ENCODE data around the gene GNAT3.

The GNAT3 gene

GRCh38 chr7:80511964-80512363 lies at the start of gene GNAT3:
Gene GNAT3 (minus strand): TSS chr7:80512064. CDS start chr7:80511926, 138 bp downstream.
- H3K4me3 ChIP-seq (ENCODE audit: low read length): no peak within 1 kb of the TSS
- H3K9ac ChIP-seq (ENCODE audit: low read depth, low read length): no peak within 1 kb of the TSS
- no peaks in the 10 kb centered on the region for H3K27me3 ChIP-seq (ENCODE audit: insufficient read depth, low read length)
- H3K27ac ChIP-seq (ENCODE audit: low read length): no peak within 1 kb of the TSS
- no peaks in the 10 kb centered on the region for H3K4me1 ChIP-seq (ENCODE audit: insufficient read depth, low read length)
- H3K36me3 ChIP-seq (ENCODE audit: insufficient read depth, low read depth, low read length): no peaks in the 10 kb centered on the region
- no peaks in the 10 kb centered on the region for H3K9me3 ChIP-seq (ENCODE audit: insufficient read depth, low read depth, low read length)

GRCh38 chr7:80558116-80558515 lies 46.3 kb upstream of the GNAT3 start:
- no peak overlapping the region for H3K4me3 ChIP-seq (ENCODE audit: low read length)
- no peaks in the 10 kb centered on the region for H3K36me3 ChIP-seq (ENCODE audit: insufficient read depth, low read depth, low read length)
- peaks cover 6% of the 10 kb centered on the region; the same call in 1 of the 2 replicates for H3K9me3 ChIP-seq (ENCODE audit: insufficient read depth, low read depth, low read length)
- H3K4me1 ChIP-seq (ENCODE audit: insufficient read depth, low read length): no peaks in the 10 kb centered on the region
- no peaks in the 10 kb centered on the region for H3K27me3 ChIP-seq (ENCODE audit: insufficient read depth, low read length)
- H3K27ac ChIP-seq (ENCODE audit: low read length): no peak overlapping the region
- no peak overlapping the region for H3K9ac ChIP-seq (ENCODE audit: low read depth, low read length)

GRCh38 chr7:80552031-80552694 lies 40.3 kb upstream of the GNAT3 start:
- Histone ChIP-seq H3K27ac (ENCODE audit: low read length) (no peak overlapping the region), H3K9ac (ENCODE audit: low read depth, low read length) (no peak overlapping the region), H3K36me3 (ENCODE audit: insufficient read depth, low read depth, low read length) (no peaks in the 10 kb centered on the region)

GRCh38 chr7:80550005-80550404 lies 38.1 kb upstream of the GNAT3 start:
- no peaks in the 10 kb centered on the region for H3K27me3 ChIP-seq (ENCODE audit: insufficient read depth, low read length)
- H3K9ac ChIP-seq (ENCODE audit: low read depth, low read length): no peak overlapping the region
- no peaks in the 10 kb centered on the region for H3K4me1 ChIP-seq (ENCODE audit: insufficient read depth, low read length)
- no peaks in the 10 kb centered on the region for H3K36me3 ChIP-seq (ENCODE audit: insufficient read depth, low read depth, low read length)
- no peaks in the 10 kb centered on the region for H3K9me3 ChIP-seq (ENCODE audit: insufficient read depth, low read depth, low read length)
- H3K27ac ChIP-seq (ENCODE audit: low read length): no peak overlapping the region
- H3K4me3 ChIP-seq (ENCODE audit: low read length): no peak overlapping the region

More at GRCh38 chr7:80552031-80552694, 40.3 kb upstream of the GNAT3 start:
- Histone ChIP-seq H3K4me3 (ENCODE audit: low read length) (no peak overlapping the region), H3K27me3 (ENCODE audit: insufficient read depth, low read length) (no peaks in the 10 kb centered on the region), H3K9me3 (ENCODE audit: insufficient read depth, low read depth, low read length) (no peaks in the 10 kb centered on the region), H3K4me1 (ENCODE audit: insufficient read depth, low read length) (no peaks in the 10 kb centered on the region)

- Histone ChIP-seq H3K27ac (ENCODE audit: low read length) (no peak overlapping the region), H3K4me1 (ENCODE audit: insufficient read depth, low read length) (no peaks in the 10 kb centered on the region), H3K27me3 (ENCODE audit: insufficient read depth, low read length) (no peaks in the 10 kb centered on the region), H3K9me3 (ENCODE audit: insufficient read depth, low read depth, low read length) (peaks cover 5% of the 10 kb centered on the region; the same call in 1 of the 2 replicates), H3K9ac (ENCODE audit: low read depth, low read length) (no peak overlapping the region), H3K36me3 (ENCODE audit: insufficient read depth, low read depth, low read length) (no peaks in the 10 kb centered on the region), H3K4me3 (ENCODE audit: low read length) (no peak overlapping the region)
Measured at GRCh38 chr7:80548840-80549530, 37.1 kb upstream of the GNAT3 start.

- no peak overlapping the region for H3K4me3 ChIP-seq (ENCODE audit: low read length)
- no peaks in the 10 kb centered on the region for H3K27me3 ChIP-seq (ENCODE audit: insufficient read depth, low read length)
- H3K27ac ChIP-seq (ENCODE audit: low read length): no peak overlapping the region
- peaks cover 7% of the 10 kb centered on the region; the same call in 1 of the 2 replicates for H3K9me3 ChIP-seq (ENCODE audit: insufficient read depth, low read depth, low read length)
- no peak overlapping the region for H3K9ac ChIP-seq (ENCODE audit: low read depth, low read length)
- H3K4me1 ChIP-seq (ENCODE audit: insufficient read depth, low read length): no peaks in the 10 kb centered on the region
- H3K36me3 ChIP-seq (ENCODE audit: insufficient read depth, low read depth, low read length): no peaks in the 10 kb centered on the region
Measured at GRCh38 chr7:80542398-80542797, 30.5 kb upstream of the GNAT3 start.

GRCh38 chr7:80540836-80541235 lies 29.0 kb upstream of the GNAT3 start:
- no peak overlapping the region for H3K27ac ChIP-seq (ENCODE audit: low read length)
- H3K36me3 ChIP-seq (ENCODE audit: insufficient read depth, low read depth, low read length): no peaks in the 10 kb centered on the region

GRCh38 chr7:80537091-80537490 lies 25.2 kb upstream of the GNAT3 start:
- no peak overlapping the region for H3K4me3 ChIP-seq (ENCODE audit: low read length)

More at GRCh38 chr7:80540836-80541235, 29.0 kb upstream of the GNAT3 start:
- Histone ChIP-seq H3K4me3 (ENCODE audit: low read length) (no peak overlapping the region), H3K9ac (ENCODE audit: low read depth, low read length) (no peak overlapping the region), H3K27me3 (ENCODE audit: insufficient read depth, low read length) (no peaks in the 10 kb centered on the region), H3K4me1 (ENCODE audit: insufficient read depth, low read length) (no peaks in the 10 kb centered on the region), H3K9me3 (ENCODE audit: insufficient read depth, low read depth, low read length) (peaks cover 7% of the 10 kb centered on the region; the same call in 1 of the 2 replicates)

GRCh38 chr7:80536426-80536825 lies 24.6 kb upstream of the GNAT3 start:
- H3K4me3 ChIP-seq (ENCODE audit: low read length): no peak overlapping the region
- no peaks in the 10 kb centered on the region for H3K36me3 ChIP-seq (ENCODE audit: insufficient read depth, low read depth, low read length)
- H3K9me3 ChIP-seq (ENCODE audit: insufficient read depth, low read depth, low read length): no peaks in the 10 kb centered on the region
- no peak overlapping the region for H3K27ac ChIP-seq (ENCODE audit: low read length)
- H3K27me3 ChIP-seq (ENCODE audit: insufficient read depth, low read length): no peaks in the 10 kb centered on the region
- no peak overlapping the region for H3K9ac ChIP-seq (ENCODE audit: low read depth, low read length)
- H3K4me1 ChIP-seq (ENCODE audit: insufficient read depth, low read length): no peaks in the 10 kb centered on the region

More at GRCh38 chr7:80537091-80537490, 25.2 kb upstream of the GNAT3 start:
- H3K27me3 ChIP-seq (ENCODE audit: insufficient read depth, low read length): no peaks in the 10 kb centered on the region
- H3K27ac ChIP-seq (ENCODE audit: low read length): no peak overlapping the region
- no peaks in the 10 kb centered on the region for H3K4me1 ChIP-seq (ENCODE audit: insufficient read depth, low read length)
- no peaks in the 10 kb centered on the region for H3K36me3 ChIP-seq (ENCODE audit: insufficient read depth, low read depth, low read length)
- no peaks in the 10 kb centered on the region for H3K9me3 ChIP-seq (ENCODE audit: insufficient read depth, low read depth, low read length)
- no peak overlapping the region for H3K9ac ChIP-seq (ENCODE audit: low read depth, low read length)

- H3K36me3 ChIP-seq (ENCODE audit: insufficient read depth, low read depth, low read length): no peaks in the 10 kb centered on the region
Measured at GRCh38 chr7:80533287-80533686, 21.4 kb upstream of the GNAT3 start.

GRCh38 chr7:80532153-80532552 lies 20.3 kb upstream of the GNAT3 start:
- Histone ChIP-seq H3K36me3 (ENCODE audit: insufficient read depth, low read depth, low read length) (no peaks in the 10 kb centered on the region), H3K9me3 (ENCODE audit: insufficient read depth, low read depth, low read length) (no peaks in the 10 kb centered on the region), H3K27ac (ENCODE audit: low read length) (no peak overlapping the region), H3K9ac (ENCODE audit: low read depth, low read length) (no peak overlapping the region), H3K4me1 (ENCODE audit: insufficient read depth, low read length) (no peaks in the 10 kb centered on the region), H3K4me3 (ENCODE audit: low read length) (no peak overlapping the region), H3K27me3 (ENCODE audit: insufficient read depth, low read length) (no peaks in the 10 kb centered on the region)

More at GRCh38 chr7:80533287-80533686, 21.4 kb upstream of the GNAT3 start:
- H3K4me1 ChIP-seq (ENCODE audit: insufficient read depth, low read length): no peaks in the 10 kb centered on the region
- H3K4me3 ChIP-seq (ENCODE audit: low read length): no peak overlapping the region
- H3K9ac ChIP-seq (ENCODE audit: low read depth, low read length): no peak overlapping the region
- H3K27ac ChIP-seq (ENCODE audit: low read length): no peak overlapping the region
- no peaks in the 10 kb centered on the region for H3K27me3 ChIP-seq (ENCODE audit: insufficient read depth, low read length)
- H3K9me3 ChIP-seq (ENCODE audit: insufficient read depth, low read depth, low read length): no peaks in the 10 kb centered on the region

GRCh38 chr7:80530136-80530535 lies 18.3 kb upstream of the GNAT3 start:
- no peak overlapping the region for H3K4me3 ChIP-seq (ENCODE audit: low read length)
- no peaks in the 10 kb centered on the region for H3K36me3 ChIP-seq (ENCODE audit: insufficient read depth, low read depth, low read length)
- H3K9me3 ChIP-seq (ENCODE audit: insufficient read depth, low read depth, low read length): no peaks in the 10 kb centered on the region
- no peaks in the 10 kb centered on the region for H3K27me3 ChIP-seq (ENCODE audit: insufficient read depth, low read length)
- no peak overlapping the region for H3K27ac ChIP-seq (ENCODE audit: low read length)
- no peak overlapping the region for H3K9ac ChIP-seq (ENCODE audit: low read depth, low read length)
- H3K4me1 ChIP-seq (ENCODE audit: insufficient read depth, low read length): no peaks in the 10 kb centered on the region

Measured in iPS-20b (cell line).